GM21526 (cell line): ENCODE data around the gene SFN.

Source experiments
- ATAC-seq: cut with Tn5 transposase; IDR thresholded peaks from one replicate; pipeline ENCODE4 v1.9.1; 2021; ENCODE audit warnings: moderate library complexity; ENCODE audit not compliant: unreplicated experiment, low FRiP score

The SFN gene

DNA sequence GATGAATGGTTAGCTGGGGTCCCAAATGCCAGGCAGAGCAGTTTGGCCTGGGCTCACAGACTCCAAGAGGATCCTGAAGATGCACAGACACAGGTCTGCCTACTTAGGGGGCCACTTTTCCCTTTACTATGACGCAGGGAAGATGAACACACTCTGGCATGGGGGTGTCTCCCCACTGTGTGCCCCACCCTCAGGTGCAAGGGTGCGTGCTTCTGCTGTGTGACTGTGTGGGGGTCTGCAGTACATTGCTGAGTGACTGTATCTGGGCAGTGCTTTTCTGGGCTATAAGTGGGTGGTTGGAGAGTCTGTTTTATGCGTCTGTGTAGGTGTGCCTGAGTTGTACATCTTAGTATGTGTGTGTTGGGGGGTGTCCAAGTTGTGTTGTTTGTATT is 47.0 kb downstream of the SFN start:
- ATAC-seq: no peak

DNA sequence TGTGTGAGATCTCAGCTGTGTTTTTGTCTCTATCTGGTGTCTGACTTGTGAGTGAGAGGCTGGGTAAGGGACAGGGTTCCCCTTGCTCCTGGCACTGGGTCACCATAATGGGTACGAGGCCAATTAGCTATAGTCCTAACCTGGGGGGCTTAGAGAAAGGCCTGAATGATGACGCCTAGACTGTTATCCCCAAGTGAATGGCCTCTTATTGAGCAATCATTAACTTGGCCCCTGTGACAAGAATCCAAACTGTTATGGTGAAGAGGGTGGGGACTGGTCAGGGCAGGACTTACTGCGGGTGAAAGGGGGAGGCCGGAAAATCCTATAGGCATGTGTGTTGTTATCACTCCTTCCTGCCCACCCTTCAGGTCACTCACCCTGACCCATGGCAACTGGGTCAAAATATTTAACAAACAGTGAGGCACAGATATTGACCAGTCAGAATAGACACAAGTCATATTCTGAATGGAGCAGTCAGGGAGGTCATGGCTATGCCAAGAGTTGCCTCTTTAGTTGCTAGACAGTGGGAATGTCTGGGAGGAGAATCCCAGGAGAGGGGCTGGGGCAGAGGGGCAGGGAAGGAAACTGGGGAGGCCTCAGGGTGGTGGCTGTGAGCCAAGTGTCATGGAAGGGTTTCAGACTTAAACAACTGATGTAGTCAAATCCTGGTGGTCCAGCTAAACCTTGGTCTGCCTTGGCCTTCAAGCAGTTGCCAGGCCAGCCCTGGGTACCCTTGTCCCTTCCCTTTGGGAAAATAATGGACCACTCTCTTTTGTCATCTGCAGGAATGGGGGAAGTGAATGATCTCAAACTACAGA is 47.6 kb downstream of the SFN start:
- no peak for ATAC-seq

DNA sequence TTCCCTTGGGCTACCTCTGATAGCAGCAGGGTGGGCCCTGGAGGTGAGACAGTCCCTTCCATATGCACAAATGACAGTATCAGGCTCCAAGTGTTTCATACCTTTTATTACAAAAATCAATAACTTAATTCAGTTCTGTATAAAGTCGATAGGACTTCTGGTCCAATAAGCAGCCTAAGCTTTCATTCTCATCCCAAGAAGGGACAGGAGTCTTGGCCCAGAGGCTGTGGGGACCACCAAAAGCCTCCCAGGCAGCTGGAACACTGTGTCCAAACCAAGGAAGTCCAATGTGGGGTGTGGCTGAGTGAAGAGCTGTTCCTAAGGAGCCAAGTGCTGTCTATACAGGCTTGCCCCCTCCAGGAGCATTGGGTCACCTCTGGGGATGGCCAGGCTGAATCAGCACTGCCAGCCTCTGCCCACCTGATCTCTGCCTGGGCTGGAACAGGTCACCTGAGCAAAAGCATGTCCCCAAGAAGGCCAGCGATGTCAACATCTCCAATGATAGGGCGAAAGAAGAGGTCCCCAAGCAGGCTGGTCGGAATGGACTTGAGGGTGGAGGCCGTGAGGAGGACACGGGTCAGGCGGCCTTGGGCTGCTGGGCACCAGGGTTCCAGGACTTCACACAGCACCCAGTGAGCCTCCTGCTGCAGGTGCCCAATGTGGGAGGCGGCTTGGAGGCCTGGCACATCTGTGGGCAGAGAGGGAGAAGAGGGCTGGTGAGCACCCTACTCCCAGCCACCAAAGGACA is 48.6 kb downstream of the SFN start:
- ATAC-seq: no peak

DNA sequence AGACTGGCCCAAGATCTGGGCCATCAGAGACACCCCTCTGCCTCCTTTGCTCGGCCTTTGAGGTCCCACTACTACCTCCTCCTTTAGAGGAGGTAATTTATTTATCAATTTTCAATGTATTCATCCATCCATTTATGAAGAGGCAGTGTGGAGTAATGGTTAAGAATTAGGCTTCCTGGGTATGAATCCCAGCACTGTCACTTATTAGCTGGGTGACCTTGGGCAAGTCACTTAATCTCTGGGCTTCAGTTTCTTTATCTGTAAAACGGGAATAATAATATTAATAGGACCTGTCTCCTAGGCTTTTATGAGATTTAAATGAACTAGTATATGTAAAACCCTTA is 49.2 kb downstream of the SFN start:
- ATAC-seq: no peak

DNA sequence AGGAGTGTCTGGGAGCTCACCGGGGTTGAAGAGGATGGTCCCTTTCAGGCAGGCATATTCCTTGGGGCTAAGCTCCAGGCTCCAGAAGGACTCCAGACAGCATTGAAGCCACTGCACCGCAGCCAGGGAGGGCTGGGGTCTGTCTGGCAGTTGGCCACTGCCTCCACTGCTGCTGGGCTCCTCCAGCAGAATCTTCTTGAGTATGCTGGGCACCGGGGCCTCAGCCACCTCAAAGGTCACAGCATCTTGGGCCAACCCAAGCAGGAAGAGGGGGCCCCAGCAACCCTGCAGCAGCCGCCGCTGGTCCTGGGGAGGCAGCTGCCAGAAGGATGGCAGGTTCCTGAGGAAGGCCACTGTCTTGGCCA is 50.4 kb downstream of the SFN start:
- ATAC-seq: no peak
